ENCODE data around the gene WDR90.

WDR90 gene

DNA sequence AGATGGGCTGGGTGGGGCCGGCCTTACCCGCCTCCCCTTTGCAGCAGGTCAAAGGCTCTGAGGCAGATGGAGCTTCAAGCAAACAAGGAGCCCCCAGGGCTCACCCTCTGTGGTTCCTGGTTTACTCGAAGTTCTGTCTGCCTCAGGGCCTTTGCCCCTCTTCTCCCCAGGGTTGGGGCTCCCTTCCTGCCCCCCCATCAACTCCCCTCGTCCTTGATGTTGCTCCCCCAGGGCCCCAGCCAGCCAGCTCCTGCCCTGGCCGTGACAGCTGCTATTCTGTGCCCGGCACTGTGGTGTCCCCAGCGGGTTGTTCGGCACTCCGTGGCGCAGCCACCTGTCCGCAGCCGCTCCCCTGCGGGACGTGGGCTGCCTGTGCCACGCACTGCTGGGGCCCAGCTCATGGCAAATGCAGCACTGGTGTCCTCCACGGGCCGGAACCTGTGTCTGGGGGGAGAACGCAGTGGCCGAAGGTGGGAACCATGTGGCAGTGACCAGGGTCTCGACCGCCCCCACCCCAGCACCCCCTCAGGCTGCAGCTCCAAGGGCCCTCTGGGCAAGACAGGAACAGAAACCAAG, 61.4 kb downstream of the WDR90 start:
- DNase-seq, result no peak

DNA sequence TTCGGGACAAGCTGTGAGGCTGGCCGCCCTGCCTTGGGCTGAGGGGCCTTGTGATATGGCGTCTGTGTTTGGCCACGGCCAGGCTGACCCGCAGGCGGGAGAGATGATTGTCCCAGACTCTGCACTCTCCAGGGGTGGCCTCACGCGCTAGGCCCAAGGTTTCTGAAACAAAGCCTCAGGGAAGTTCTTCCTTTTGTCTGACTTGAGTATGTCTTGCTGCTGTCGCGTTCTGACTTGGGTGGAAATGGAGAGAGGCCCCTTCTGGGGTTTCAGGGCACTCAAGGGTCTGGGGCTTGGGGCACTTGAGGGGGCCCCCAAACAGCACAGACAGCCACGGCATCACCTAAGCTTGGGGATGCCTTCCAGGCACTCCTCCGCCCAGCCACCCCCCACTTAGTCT, 61.9 kb downstream of the WDR90 start:
- DNase-seq, result no peak

DNA sequence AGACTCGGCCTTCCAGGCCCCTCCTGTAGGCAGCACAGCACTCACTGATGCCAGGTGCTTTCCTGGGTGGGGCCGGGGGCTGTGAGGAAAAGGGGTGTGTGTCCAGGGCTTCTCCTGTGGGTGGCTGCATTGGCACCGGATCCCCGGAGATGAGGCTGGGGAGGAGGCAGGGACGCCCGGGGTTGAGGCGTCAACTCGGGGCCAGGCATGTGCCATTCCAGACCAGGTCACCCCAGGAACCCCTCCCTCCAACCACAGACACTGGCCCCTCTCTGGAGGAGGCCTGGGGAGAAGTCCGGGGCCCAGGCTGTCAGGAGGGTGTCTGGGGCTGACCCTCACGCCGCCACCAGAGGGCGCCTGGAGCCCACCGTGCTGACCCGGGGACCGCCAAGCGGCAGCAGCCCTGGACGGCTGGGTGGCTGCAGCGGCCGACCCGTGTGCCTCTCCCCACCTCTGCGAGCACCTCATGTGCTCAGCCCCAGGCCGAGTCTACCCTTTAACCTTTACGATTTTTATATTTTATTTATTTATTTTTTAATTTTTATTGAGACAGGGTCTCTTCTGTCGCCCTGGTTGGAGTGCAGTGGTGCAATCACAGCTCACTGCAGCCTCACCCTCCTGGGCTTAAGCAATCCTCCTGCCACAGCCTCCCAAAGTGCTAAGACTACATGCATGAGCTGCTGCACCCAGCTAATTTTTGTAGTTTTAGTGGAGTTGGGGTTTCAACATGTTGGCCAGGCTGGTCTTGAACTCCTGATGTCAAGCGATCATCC, 62.6 kb downstream of the WDR90 start:
- DNase-seq, result peak; percentile 83

DNA sequence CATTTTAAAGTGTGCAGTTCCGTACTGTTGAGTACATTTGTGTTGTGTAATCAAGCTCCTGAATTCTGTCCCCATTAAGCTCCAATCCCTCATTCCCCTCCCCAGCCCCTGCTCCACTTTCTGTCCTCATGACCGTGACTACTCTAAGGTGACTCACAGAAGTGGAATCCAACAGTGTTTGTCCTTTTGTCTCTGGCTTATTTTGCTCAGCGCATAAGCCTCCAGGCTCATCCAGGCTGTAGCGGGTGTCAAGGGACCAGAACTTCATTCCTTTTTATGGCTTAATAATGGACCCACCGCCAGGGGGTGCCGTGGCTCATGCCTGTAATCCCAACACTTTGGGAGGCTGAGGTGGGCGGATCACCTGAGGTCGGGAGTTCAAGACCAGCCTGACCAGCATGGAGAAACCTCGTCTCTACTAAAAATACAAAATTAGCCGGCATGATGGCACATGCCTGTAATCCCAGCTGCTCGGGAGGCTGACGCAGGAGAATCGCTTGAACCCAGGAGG, 63.6 kb downstream of the WDR90 start:
- peak; percentile 48 for DNase-seq

DNA sequence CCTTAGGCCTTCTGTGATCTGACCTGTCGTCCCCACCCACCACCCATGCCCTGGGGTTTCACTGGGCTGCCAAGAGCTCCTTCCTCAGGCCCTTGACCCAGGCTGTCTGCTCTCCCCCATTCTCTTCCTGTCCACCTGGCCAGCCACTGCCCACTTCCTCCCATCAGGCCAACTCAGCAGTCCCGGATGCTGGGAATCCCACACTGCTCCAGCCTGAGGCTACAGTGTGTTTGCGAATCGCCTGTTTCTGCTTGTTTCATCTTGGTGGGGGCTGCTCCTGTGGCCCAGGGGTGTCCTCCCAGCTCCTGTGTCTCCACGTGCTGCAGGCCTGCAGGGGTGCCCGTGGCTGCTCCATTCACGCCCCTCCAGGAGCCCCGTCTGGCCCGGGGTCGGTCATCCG, 64.9 kb downstream of the WDR90 start:
- DNase-seq, result no peak

DNA sequence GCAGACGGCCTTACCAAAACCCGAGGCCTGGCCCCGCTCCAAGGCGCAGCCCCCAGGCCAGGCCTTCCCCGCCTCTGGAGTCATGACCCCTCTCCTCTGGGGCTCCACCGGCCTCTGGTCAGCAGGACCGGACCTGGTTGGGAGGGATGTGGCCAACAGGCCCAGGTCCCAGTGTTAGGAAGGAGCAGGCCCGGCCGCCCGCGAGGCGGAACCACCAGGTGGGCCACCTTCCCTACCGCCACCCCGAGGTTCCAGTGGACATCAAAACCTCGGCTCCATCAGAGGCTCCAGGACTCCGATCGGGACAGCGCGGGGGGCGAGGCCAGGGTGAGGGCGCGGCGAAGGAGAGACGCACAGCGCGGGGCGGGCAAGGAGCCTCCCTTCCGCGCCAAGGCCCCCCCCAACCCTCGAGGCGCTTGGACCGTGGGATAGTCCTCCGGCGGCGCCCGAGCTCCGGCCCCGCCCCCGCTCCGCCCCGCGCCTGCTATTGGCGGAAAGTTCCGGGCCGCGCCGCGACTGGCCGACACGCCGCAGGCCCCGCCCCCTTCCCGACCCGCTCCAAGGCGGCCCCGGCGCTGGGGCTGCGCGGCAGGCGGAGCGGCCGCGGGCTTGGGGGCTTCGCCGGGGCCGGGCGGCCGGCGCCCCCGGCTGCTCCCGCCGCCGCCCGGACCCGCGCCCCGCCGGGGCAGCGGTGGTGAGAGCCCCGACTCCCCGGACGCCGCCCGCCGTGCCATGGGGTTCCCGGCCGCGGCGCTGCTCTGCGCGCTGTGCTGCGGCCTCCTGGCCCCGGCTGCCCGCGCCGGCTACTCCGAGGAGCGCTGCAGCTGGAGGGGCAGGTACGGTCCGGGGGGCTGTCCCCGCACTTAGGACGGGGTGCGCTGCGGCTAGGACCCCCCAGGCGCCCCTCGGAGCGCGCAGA, 65.7 kb downstream of the WDR90 start, which contains the start of gene METRN:
METRN (plus strand) TSS at position 561 of the 919 bp plus-strand sequence; CDS start at position 733, 172 bp downstream.
- DNase-seq, result peak; percentile 94

DNA sequence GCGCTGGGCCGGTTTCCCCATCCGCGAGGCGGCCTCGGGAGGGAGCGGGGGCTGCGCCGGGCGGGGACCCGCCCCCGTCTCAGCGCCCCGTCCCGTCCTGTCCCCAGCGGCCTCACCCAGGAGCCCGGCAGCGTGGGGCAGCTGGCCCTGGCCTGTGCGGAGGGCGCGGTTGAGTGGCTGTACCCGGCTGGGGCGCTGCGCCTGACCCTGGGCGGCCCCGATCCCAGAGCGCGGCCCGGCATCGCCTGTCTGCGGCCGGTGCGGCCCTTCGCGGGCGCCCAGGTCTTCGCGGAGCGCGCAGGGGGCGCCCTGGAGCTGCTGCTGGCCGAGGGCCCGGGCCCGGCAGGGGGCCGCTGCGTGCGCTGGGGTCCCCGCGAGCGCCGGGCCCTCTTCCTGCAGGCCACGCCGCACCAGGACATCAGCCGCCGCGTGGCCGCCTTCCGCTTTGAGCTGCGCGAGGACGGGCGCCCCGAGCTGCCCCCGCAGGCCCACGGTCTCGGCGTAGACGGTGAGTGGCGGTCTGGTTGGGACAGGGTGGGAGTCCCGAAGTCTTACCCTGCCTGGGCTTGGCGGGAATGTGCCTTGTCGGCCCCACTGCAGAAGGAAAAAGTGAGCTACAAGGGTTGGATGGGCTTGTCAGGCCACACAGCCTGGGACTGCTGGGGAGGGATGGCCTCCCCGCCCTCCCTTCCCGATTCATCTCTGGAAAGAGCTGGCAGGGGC, 66.5 kb downstream of the WDR90 start:
- no peak for DNase-seq

DNA sequence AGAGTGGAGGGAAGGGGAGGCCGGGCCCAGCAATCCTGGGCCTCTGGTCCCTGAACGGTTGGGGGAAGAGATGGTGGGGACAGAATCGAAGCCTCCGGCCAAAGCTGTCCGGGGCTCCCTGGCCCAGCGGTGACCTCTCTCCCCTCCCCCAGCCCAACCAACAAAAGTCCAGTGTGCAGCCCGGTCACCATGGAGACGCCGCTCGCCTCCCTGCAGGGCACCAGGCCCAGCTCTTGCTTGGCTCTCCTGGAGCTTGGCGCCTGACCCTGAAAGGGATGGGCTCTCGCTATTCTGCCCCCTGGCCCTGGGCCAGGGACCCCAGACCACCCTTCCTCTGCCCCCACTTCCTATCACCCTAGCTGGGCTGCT, 67.0 kb downstream of the WDR90 start:
- no peak for DNase-seq

DNA sequence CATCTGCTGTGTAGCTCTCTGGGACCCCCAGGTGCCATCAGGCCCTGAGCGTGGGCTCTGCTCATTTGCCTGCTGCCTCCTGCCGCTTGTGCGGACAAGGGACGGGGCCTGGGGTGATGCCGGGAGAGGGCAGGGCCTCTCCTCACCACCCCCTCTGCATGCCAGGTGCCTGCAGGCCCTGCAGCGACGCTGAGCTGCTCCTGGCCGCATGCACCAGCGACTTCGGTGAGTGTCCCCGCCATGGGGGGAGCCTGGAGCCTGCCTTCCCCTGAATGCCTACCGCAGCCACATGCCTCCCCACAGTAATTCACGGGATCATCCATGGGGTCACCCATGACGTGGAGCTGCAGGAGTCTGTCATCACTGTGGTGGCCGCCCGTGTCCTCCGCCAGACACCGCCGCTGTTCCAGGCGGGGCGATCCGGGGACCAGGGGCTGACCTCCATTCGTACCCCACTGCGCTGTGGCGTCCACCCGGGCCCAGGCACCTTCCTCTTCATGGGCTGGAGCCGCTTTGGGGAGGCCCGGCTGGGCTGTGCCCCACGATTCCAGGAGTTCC, 67.7 kb downstream of the WDR90 start:
- no peak for DNase-seq

Measured in stimulated activated CD4-positive, alpha-beta T cell treated with anti-CD3 and anti-CD28 coated beads, Interleukin-12 subunit alpha, Interleukin-12 subunit beta, amount 100 ng/mL, for 4 hours (primary cell).